Measurements from ENCODE around the gene CCNO. TPM values are rescaled to one million over a fixed set of nuclear protein-coding genes. Genes with fewer than 3 reads are reported as not detected.

Gene CCNO
- total and polyA plus RNA-seq, 2 experiments from 2014 or later, result not detected

GRCh38 chr5:55234121-55234700, 803 bp upstream of the CCNO start:
- Histone ChIP-seq H3K27me3 (ENCODE audit: insufficient read depth) (peaks cover 97% of the 10 kb centered on the region), H3K79me2 (replicated peaks; ENCODE audit: insufficient read depth) (no peaks in the 10 kb centered on the region), H3F3A (replicated peaks; ENCODE audit: low read depth) (peaks cover 21% of the 10 kb centered on the region), H3K36me3 (ENCODE audit: insufficient read depth) (no peaks in the 10 kb centered on the region; the same call in 1 of the 2 replicates), H3K4me3 (peak overlapping the region; percentile 74), H4K20me1 (replicated peaks; ENCODE audit: insufficient read depth) (peaks cover 25% of the 10 kb centered on the region), H3K4me1 (ENCODE audit: insufficient read depth) (peaks cover 23% of the 10 kb centered on the region), H3K9me2 (ENCODE audit: insufficient read depth) (no peaks in the 10 kb centered on the region), H3K27ac (ENCODE audit: low read depth) (no peak overlapping the region), H3K4me2 (peak overlapping the region; percentile 95), H2AFZ (peak overlapping the region; percentile 96)
- Mint-ChIP-seq H3K27me3 (ENCODE audit: insufficient read depth, low read depth, poor library complexity) (peaks cover 77% of the 10 kb centered on the region), H3K9me3 (peaks cover 5% of the 10 kb centered on the region; the same call in 2 of the 3 replicates), H3K4me3 (peak overlapping the region; percentile 76), H3K36me3 (ENCODE audit: low read depth) (peaks cover 3% of the 10 kb centered on the region; the same call in 1 of the 3 replicates), H3K4me1 (peaks cover 21% of the 10 kb centered on the region), H3K27ac (no peak overlapping the region)
- ATAC-seq (peak; percentile 2; the same call in 2 of the 3 replicates), DNase-seq (ENCODE audit: low spot score) (peak; percentile 56)
- TF ChIP-seq EZH2 (IDR thresholded peaks at IDR 0.05; ENCODE audit: low read depth, unreplicated experiment), result peak; percentile 95
- peak; percentile 92 for TF ChIP-seq EZH2phosphoT487 (IDR thresholded peaks at IDR 0.05; ENCODE audit: unreplicated experiment)
- no peak for TF ChIP-seq ZNF462 (CRISPR knock-in tag; IDR thresholded peaks at IDR 0.05)

- Mint-ChIP-seq H3K4me3 (peak overlapping the region; percentile 88), H3K9me3 (peaks cover 5% of the 10 kb centered on the region), H3K27me3 (ENCODE audit: insufficient read depth, low read depth, poor library complexity) (peaks cover 95% of the 10 kb centered on the region), H3K36me3 (ENCODE audit: low read depth) (peaks cover 3% of the 10 kb centered on the region; the same call in 1 of the 3 replicates), H3K27ac (no peak overlapping the region), H3K4me1 (peaks cover 27% of the 10 kb centered on the region)
- peaks cover 100% of the 10 kb centered on the region for H3K27me3 ChIP-seq (ENCODE audit: insufficient read depth)
- H3K27ac ChIP-seq (ENCODE audit: low read depth), result no peak overlapping the region
- no peak for TF ChIP-seq POLR2AphosphoS5 (IDR thresholded peaks at IDR 0.05; ENCODE audit: low read depth)
- no peak for TF ChIP-seq ZNF114 (CRISPR knock-in tag; IDR thresholded peaks at IDR 0.05)
- no peak for TF ChIP-seq CTCF (conservative IDR thresholded peaks at IDR 0.05; ENCODE audit: low read depth in 2 of 2)
- no peak for TF ChIP-seq STAT1 (IDR thresholded peaks at IDR 0.05; ENCODE audit: unreplicated experiment)
- TF ChIP-seq CREB1 (CRISPR knock-in tag; IDR thresholded peaks at IDR 0.05; ENCODE audit: low read depth), result 0 out of 2 replicates have a peak, but pooled peaks have one; percentile 14
- peak; percentile 69 for TF ChIP-seq EZH2 (IDR thresholded peaks at IDR 0.05; ENCODE audit: low read depth, unreplicated experiment)
- peak; percentile 92 for TF ChIP-seq EZH2phosphoT487 (IDR thresholded peaks at IDR 0.05; ENCODE audit: unreplicated experiment)
- no peak for TF ChIP-seq ETS1 (IDR thresholded peaks at IDR 0.05)
- peaks cover 34% of the 10 kb centered on the region for H3K4me1 ChIP-seq (ENCODE audit: insufficient read depth)
- H3K79me2 ChIP-seq (replicated peaks; ENCODE audit: insufficient read depth), result no peaks in the 10 kb centered on the region
- H3K4me2 ChIP-seq, result peak overlapping the region; percentile 95
- H3K4me3 ChIP-seq, result peak overlapping the region; percentile 74
- no peaks in the 10 kb centered on the region; the same call in 1 of the 2 replicates for H3K36me3 ChIP-seq (ENCODE audit: insufficient read depth)
- peaks cover 38% of the 10 kb centered on the region for H4K20me1 ChIP-seq (replicated peaks; ENCODE audit: insufficient read depth)
- no peaks in the 10 kb centered on the region for H3K9me2 ChIP-seq (ENCODE audit: insufficient read depth)
- H3F3A ChIP-seq (replicated peaks; ENCODE audit: low read depth), result peaks cover 30% of the 10 kb centered on the region
- H2AFZ ChIP-seq, result peak overlapping the region; percentile 98
- DNase-seq (ENCODE audit: low spot score) (peak; percentile 69), ATAC-seq (peak; percentile 18)
Measured at GRCh38 chr5:55232271-55232984, 980 bp downstream of the CCNO start.
